Stomach (tissue), 9 donors: ENCODE results near the gene RPL35A. TPM values are rescaled to one million over a fixed set of nuclear protein-coding genes. Genes with fewer than 3 reads are reported as not detected.
"Not testable (repeated sequence)": the region's sequence is repeated elsewhere in the genome, so short reads cannot be mapped to it uniquely, and the experiment has no call there.

Source experiments
- DNase-seq, 2 donors: peaks; one replicate each; pipeline versions ENCODE4 v3.0.0 to v3.0.0-alpha.2; 2013 to 2019
- H3K27ac ChIP-seq, 5 donors: fragments of 200-600 bp in 4 of 5; sonication (generic) in 4 of 5; one replicate each; pipeline ENCODE4 v1.5.1; 2013 to 2019; ENCODE audit warnings: mild to moderate bottlenecking in 1 of 5, moderate library complexity in 1 of 5
- H3K27me3 ChIP-seq, 3 donors: fragments of 200-600 bp; sonication (generic); one replicate each; pipeline ENCODE4 v1.5.1; 2017 to 2019; ENCODE audit warnings: mixed run types in 1 of 3
- H3K36me3 ChIP-seq, 4 donors: fragments of 200-600 bp; sonication (generic); 1 replicate in 3 of 4; 2 replicates in 1 of 4; pipeline ENCODE4 v1.5.1; 2016 to 2019
- H3K4me1 ChIP-seq, 4 donors: fragments of 200-600 bp; sonication (generic); one replicate each; pipeline ENCODE4 v1.5.1; 2016 to 2019
- H3K4me3 ChIP-seq, 4 donors: fragments of 200-600 bp; sonication (generic) in 3 of 4; one replicate each; pipeline ENCODE4 v1.5.1; 2016 to 2019; ENCODE audit warnings: mild to moderate bottlenecking in 1 of 4
- H3K9me3 ChIP-seq, 4 donors: fragments of 200-600 bp; sonication (generic); one replicate each; pipeline ENCODE4 v1.5.1; 2016 to 2019
- CTCF ChIP-seq, 7 experiments: fragments of 450-650 bp in 4 of 7; fragments of 200-600 bp in 3 of 7; sonication (generic) in 3 of 7; IDR thresholded peaks; one replicate each; pipeline ENCODE4 v1.5.1; 2016 to 2019; ENCODE audit warnings: antibody characterized with exemption in 7 of 7, control low read depth in 2 of 7, mild to moderate bottlenecking in 1 of 7
- EP300 ChIP-seq: sonication (generic); formaldehyde crosslinking; IDR thresholded peaks from one replicate; pipeline ENCODE4 v1.6.1; 2017; ENCODE audit warnings: antibody characterized with exemption
- POLR2A ChIP-seq, 4 donors: fragments of 450-650 bp; IDR thresholded peaks; one replicate each; pipeline ENCODE4 v1.6.1; 2016; ENCODE audit warnings: antibody characterized with exemption in 4 of 4, control low read depth in 2 of 4, mild to moderate bottlenecking in 1 of 4, moderate library complexity in 1 of 4
- POLR2AphosphoS5 ChIP-seq, 3 donors: sonication (generic); formaldehyde crosslinking; IDR thresholded peaks; one replicate each; pipeline ENCODE4 v1.6.1; 2016; ENCODE audit warnings: antibody characterized with exemption in 3 of 3
- WGBS, 5 donors: extraction: QIAGEN DNeasy Blood & Tissue Kit in 3 of 5; methylation state at CpG; one replicate each; pipeline versions ENCODE4 v1.1.5 to v1.1.7; 2013 to 2018; 5-methylcytosine and 5-hydroxymethylcytosine counted together
- intact Hi-C: fragments of 100-400 bp; cut with DNase I; formaldehyde crosslinking; loops from one replicate; pipeline ENCODE4 v1.15.1; 2023; ENCODE audit warnings: low total_unique reads
- polyA plus RNA-seq, 3 donors: library from polyadenylated mRNA; stranded (reverse); fragments of 200-250 nt; gene quantifications; one replicate each; pipeline ENCODE4 v1.2.3, GENCODE V29; 2013
- total RNA-seq, 5 donors: library from RNA; depleted of rRNA; stranded (reverse); fragments of >200 nt; gene quantifications; one replicate each; pipeline versions ENCODE4 v1.1.0 to v1.2.3, GENCODE V29; 2014 to 2016
- donor health status: healthy with polysubstance abuse.
- donor health status: Bipolar disorder and iron deficiency.
- donor health status: healthy.

The RPL35A gene
- total and polyA plus RNA-seq, 8 donors: 30.4 to 2,972 (median 770) TPM

- no peak for TF ChIP-seq EP300
- TF ChIP-seq CTCF (IDR thresholded peaks at IDR 0.05): no peak
- TF ChIP-seq POLR2AphosphoS5 (IDR thresholded peaks at IDR 0.05): no peak
- TF ChIP-seq POLR2A (IDR thresholded peaks at IDR 0.05): no peak
- no peak for DNase-seq
- peaks cover 0 to 16% (median 8%) of the 10 kb centered on the region in 4 donors for H3K36me3 ChIP-seq
- H3K27me3 ChIP-seq: no peaks in the 10 kb centered on the region
- 91 to 97% (median 94%) methylated on average over 4 of the region's 4 CpGs for WGBS, 5 donors
- no peak overlapping the region for H3K27ac ChIP-seq
- H3K4me3 ChIP-seq: no peak overlapping the region
- no peaks in the 10 kb centered on the region for H3K9me3 ChIP-seq
- H3K4me1 ChIP-seq: peaks cover 0 to 12% (median 4%) of the 10 kb centered on the region in 4 donors
- intact Hi-C loops: no loop called here
These were observed 40.9 kb upstream of the RPL35A start for GRCh38 chr3:197908957-197909701.

GRCh38 chr3:197912741-197913476, 37.1 kb upstream of the RPL35A start:
- no peak overlapping the region for H3K27ac ChIP-seq
- intact Hi-C loops: no loop called here
- no peak for TF ChIP-seq EP300
- no peak for TF ChIP-seq CTCF (IDR thresholded peaks at IDR 0.05)
- no peak for TF ChIP-seq POLR2A (IDR thresholded peaks at IDR 0.05)
- TF ChIP-seq POLR2AphosphoS5 (IDR thresholded peaks at IDR 0.05): no peak
- DNase-seq: no peak
- no peaks in the 10 kb centered on the region for H3K4me1 ChIP-seq
- no peak overlapping the region for H3K4me3 ChIP-seq
- H3K36me3 ChIP-seq: peaks cover 0 to 16% (median 8%) of the 10 kb centered on the region in 4 donors
- 83 to 93% (median 90%) methylated on average over 32 to 33 of the region's 33 CpGs for WGBS, 5 donors
- no peaks in the 10 kb centered on the region for H3K9me3 ChIP-seq
- no peaks in the 10 kb centered on the region for H3K27me3 ChIP-seq

- TF ChIP-seq POLR2AphosphoS5 (IDR thresholded peaks at IDR 0.05) (no peak), EP300 (no peak), CTCF (IDR thresholded peaks at IDR 0.05) (no peak), POLR2A (IDR thresholded peaks at IDR 0.05) (no peak)
- Histone ChIP-seq H3K36me3 (peaks cover 0 to 16% (median 8%) of the 10 kb centered on the region in 4 donors), H3K4me1 (no peaks in the 10 kb centered on the region), H3K9me3 (no peaks in the 10 kb centered on the region), H3K27me3 (no peaks in the 10 kb centered on the region), H3K27ac (no peak overlapping the region), H3K4me3 (no peak overlapping the region)
- DNase-seq: no peak
- 91 to 95% (median 95%) methylated on average over 12 of the region's 12 CpGs for WGBS, 5 donors
- intact Hi-C loops: no loop called here
These were observed 36.2 kb upstream of the RPL35A start for GRCh38 chr3:197913641-197914380.

- H3K27me3 ChIP-seq, H3K4me1 ChIP-seq, intact Hi-C loops, H3K4me3 ChIP-seq, H3K9me3 ChIP-seq, H3K27ac ChIP-seq, DNase-seq: not testable (repeated sequence)
- H3K36me3 ChIP-seq: peaks cover 0 to 37% (median 28%) of the 10 kb centered on the region in 4 donors
- 78 to 87% (median 82%) methylated on average over 22 to 24 of the region's 24 CpGs for whole genome bisulfite sequencing, 5 donors
These were observed 28.3 kb upstream of the RPL35A start for GRCh38 chr3:197921429-197922275.
